ENCODE data around the gene SUMO2. TPM values are rescaled to one million over a fixed set of nuclear protein-coding genes. Genes with fewer than 3 reads are reported as not detected.

SUMO2 gene
- total and polyA plus RNA-seq, 2 of the 13 experiments (the other 11 are each of a cell fraction or from before 2014, with no cell fraction given) = 337 to 553 TPM

DNA sequence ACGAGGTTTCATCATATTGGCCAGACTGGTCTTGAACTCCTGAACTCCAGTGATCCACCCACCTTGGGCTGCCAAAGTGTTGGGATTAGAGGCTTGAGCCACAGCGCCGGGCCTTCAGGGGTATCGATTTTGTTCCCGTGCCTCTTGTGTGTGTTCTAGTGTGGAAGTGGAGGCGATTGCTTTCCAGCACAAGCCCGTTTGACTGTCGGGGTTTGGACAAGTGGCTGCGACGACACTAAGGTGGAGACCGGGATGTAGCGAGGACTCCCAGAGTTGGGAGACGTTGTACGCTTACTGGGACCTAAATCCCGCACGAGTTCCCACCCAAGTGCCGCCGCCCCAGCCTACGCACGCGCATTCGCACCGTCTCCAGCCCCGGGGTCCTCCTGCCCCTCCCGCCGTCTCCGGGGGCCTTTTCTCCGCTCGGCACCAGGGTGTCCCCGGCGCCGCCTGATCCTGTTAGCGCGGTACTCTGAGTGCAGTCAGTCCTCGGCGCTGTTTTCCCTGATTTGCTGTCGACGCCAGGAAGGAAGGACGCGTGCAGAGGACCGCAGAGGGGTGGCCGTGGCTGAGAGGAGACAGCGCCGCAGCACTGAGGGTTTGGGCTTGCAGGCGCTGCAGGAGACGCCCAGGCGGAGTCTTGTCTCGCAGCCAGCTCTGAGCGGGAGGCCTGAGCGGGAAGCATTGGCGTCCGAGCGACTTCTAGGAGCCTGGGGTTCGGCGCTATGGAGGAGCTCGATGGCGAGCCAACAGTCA lies 22.5 kb upstream of the SUMO2 start, which contains the start of gene NUP85 (continued):
- TF ChIP-seq NR2C2 (CRISPR knock-in tag; IDR thresholded peaks at IDR 0.05; ENCODE audit: borderline replicate concordance) = peak; percentile 67; the same call in 1 of the 2 replicates
- peak; percentile 76 for TF ChIP-seq CBX1 (IDR thresholded peaks at IDR 0.05; ENCODE audit: low read depth)
- TF ChIP-seq ZNF484 (CRISPR knock-in tag; IDR thresholded peaks at IDR 0.05; ENCODE audit: borderline replicate concordance, low read depth) = no peak
- TF ChIP-seq CREB1 (IDR thresholded peaks at IDR 0.05) = peak; percentile 24; the same call in 1 of the 2 replicates
- TF ChIP-seq CREB1 (CRISPR knock-in tag; IDR thresholded peaks at IDR 0.05) = peak; percentile 68
- peak; percentile 65; the same call in 1 of the 2 replicates for TF ChIP-seq ZNF773 (CRISPR knock-in tag; IDR thresholded peaks at IDR 0.05; ENCODE audit: borderline replicate concordance)
- TF ChIP-seq ZSCAN20 (CRISPR knock-in tag; IDR thresholded peaks at IDR 0.05; ENCODE audit: borderline replicate concordance) = 0 out of 2 replicates have a peak, but pooled peaks have one; percentile 44
- peak; percentile 63; the same call in 1 of the 2 replicates for TF ChIP-seq NR3C1 (CRISPR knock-in tag; IDR thresholded peaks at IDR 0.05)
- TF ChIP-seq ZNF776 (CRISPR knock-in tag; IDR thresholded peaks at IDR 0.05) = peak; percentile 91
- TF ChIP-seq SOX5 (CRISPR knock-in tag; IDR thresholded peaks at IDR 0.05; ENCODE audit: borderline replicate concordance) = peak; percentile 21; the same call in 1 of the 2 replicates
- peak; percentile 75 for TF ChIP-seq MED8 (CRISPR knock-in tag; IDR thresholded peaks at IDR 0.05; ENCODE audit: insufficient replicate concordance)
- peak; percentile 88 for TF ChIP-seq ZFY (CRISPR knock-in tag; IDR thresholded peaks at IDR 0.05)
- peak; percentile 94; the same call in 1 of the 2 replicates for TF ChIP-seq SMAD1 (CRISPR knock-in tag; IDR thresholded peaks at IDR 0.05; ENCODE audit: borderline replicate concordance, low read depth)
- TF ChIP-seq, protein P1, sequence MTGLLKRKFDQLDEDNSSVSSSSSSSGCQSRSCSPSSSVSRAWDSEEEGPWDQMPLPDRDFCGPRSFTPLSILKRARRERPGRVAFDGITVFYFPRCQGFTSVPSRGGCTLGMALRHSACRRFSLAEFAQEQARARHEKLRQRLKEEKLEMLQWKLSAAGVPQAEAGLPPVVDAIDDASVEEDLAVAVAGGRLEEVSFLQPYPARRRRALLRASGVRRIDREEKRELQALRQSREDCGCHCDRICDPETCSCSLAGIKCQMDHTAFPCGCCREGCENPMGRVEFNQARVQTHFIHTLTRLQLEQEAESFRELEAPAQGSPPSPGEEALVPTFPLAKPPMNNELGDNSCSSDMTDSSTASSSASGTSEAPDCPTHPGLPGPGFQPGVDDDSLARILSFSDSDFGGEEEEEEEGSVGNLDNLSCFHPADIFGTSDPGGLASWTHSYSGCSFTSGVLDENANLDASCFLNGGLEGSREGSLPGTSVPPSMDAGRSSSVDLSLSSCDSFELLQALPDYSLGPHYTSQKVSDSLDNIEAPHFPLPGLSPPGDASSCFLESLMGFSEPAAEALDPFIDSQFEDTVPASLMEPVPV (CRISPR knock-in tag; IDR thresholded peaks at IDR 0.05) = peak; percentile 61; the same call in 1 of the 2 replicates
- TF ChIP-seq ZNF274 (CRISPR knock-in tag; IDR thresholded peaks at IDR 0.05) = no peak; the same call in none of the 2 replicates
- TF ChIP-seq ZNF672 (CRISPR knock-in tag; IDR thresholded peaks at IDR 0.05) = no peak
- peak; percentile 83; the same call in 1 of the 2 replicates for TF ChIP-seq ZNF232 (CRISPR knock-in tag; IDR thresholded peaks at IDR 0.05; ENCODE audit: borderline replicate concordance)
- TF ChIP-seq ZNF367 (CRISPR knock-in tag; IDR thresholded peaks at IDR 0.05; ENCODE audit: borderline replicate concordance) = peak; percentile 11; the same call in 1 of the 2 replicates
- TF ChIP-seq, protein P2, sequence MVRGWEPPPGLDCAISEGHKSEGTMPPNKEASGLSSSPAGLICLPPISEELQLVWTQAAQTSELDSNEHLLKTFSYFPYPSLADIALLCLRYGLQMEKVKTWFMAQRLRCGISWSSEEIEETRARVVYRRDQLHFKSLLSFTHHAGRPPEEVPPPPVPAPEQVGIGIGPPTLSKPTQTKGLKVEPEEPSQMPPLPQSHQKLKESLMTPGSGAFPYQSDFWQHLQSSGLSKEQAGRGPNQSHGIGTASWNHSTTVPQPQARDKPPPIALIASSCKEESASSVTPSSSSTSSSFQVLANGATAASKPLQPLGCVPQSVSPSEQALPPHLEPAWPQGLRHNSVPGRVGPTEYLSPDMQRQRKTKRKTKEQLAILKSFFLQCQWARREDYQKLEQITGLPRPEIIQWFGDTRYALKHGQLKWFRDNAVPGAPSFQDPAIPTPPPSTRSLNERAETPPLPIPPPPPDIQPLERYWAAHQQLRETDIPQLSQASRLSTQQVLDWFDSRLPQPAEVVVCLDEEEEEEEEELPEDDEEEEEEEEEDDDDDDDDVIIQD (CRISPR knock-in tag; IDR thresholded peaks at IDR 0.05; ENCODE audit: low read depth) = peak; percentile 46; the same call in 1 of the 2 replicates
- TF ChIP-seq, protein P3, sequence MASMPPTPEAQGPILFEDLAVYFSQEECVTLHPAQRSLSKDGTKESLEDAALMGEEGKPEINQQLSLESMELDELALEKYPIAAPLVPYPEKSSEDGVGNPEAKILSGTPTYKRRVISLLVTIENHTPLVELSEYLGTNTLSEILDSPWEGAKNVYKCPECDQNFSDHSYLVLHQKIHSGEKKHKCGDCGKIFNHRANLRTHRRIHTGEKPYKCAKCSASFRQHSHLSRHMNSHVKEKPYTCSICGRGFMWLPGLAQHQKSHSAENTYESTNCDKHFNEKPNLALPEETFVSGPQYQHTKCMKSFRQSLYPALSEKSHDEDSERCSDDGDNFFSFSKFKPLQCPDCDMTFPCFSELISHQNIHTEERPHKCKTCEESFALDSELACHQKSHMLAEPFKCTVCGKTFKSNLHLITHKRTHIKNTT (CRISPR knock-in tag; IDR thresholded peaks at IDR 0.05) = no peak
- TF ChIP-seq, protein P4, sequence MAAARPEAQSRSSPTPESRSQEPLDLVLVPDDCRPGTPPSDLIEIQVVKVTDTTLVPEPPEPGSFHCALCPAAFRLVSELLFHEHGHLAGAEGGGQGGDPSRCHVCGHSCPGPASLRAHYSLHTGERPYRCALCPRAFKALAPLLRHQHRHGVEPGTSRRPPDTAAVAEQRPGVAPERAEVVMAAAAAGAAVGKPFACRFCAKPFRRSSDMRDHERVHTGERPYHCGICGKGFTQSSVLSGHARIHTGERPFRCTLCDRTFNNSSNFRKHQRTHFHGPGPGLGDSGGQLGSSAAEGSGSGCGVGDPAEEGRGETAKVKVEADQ (CRISPR knock-in tag; IDR thresholded peaks at IDR 0.05; ENCODE audit: borderline replicate concordance) = peak; percentile 68; the same call in 1 of the 2 replicates
- TF ChIP-seq SOX6 (IDR thresholded peaks at IDR 0.05) = no peak
- TF ChIP-seq SOX6 (CRISPR knock-in tag; IDR thresholded peaks at IDR 0.05) = peak; percentile 82
- no peak for TF ChIP-seq GPN1 (CRISPR knock-in tag; IDR thresholded peaks at IDR 0.05; ENCODE audit: borderline replicate concordance)
- peak; percentile 94 for TF ChIP-seq ZNF230 (CRISPR knock-in tag; IDR thresholded peaks at IDR 0.05)
- TF ChIP-seq ZNF350 (CRISPR knock-in tag; IDR thresholded peaks at IDR 0.05; ENCODE audit: borderline replicate concordance, low read depth) = peak; percentile 98

All from HepG2 (cell line).